Measurements from ENCODE around the gene AP2A1. TPM values are rescaled to one million over a fixed set of nuclear protein-coding genes. Genes with fewer than 3 reads are reported as not detected.

The AP2A1 gene
- total RNA-seq, 2 experiments from 2014 or later, result 90.3 to 91.8 TPM

GRCh38 chr19:49761625-49762311 is 5.0 kb upstream of the AP2A1 start:
- POLR2A ChIA-PET, result no interaction called here
- CTCF ChIA-PET, result interaction anchor here (1.0 kb wide), 1 partner anchor 44 kb away, joined by 3 read pairs; no protein-coding TSS in a partner anchor

- POLR2A ChIA-PET, result no interaction called here
Measured at GRCh38 chr19:49763230-49763629, 3.6 kb upstream of the AP2A1 start, which contains the start of gene TSKS. TSS of gene TSKS (minus strand) at chr19:49763306. CDS start at chr19:49763247, 59 bp downstream.

GRCh38 chr19:49764341-49764740 is 2.5 kb upstream of the AP2A1 start:
- CTCF ChIA-PET, result no interaction called here
- POLR2A ChIA-PET, result no interaction called here

More at GRCh38 chr19:49763230-49763629, 3.6 kb upstream of the AP2A1 start, which contains the start of gene TSKS:
- CTCF ChIA-PET, result no interaction called here

- ChIA-PET POLR2A (interaction anchor here (0.5 to 1.6 kb wide), 6 partner anchors 17 to 431 kb away, joined by 3 to 14 read pairs (median 4); partner anchors contain the start of genes CD37 and FUZ), CTCF (interaction anchor here (0.6 to 0.7 kb wide), 3 partner anchors 15 to 86 kb away, joined by 3 to 4 read pairs (median 3); no protein-coding TSS in a partner anchor)
Measured at GRCh38 chr19:49766007-49766929, 533 bp upstream of the AP2A1 start.

- CTCF ChIA-PET, result no interaction called here
- POLR2A ChIA-PET, result interaction anchor here (0.6 to 1.2 kb wide), 2 partner anchors 18 to 91 kb away, joined by 3 to 14 read pairs; no protein-coding TSS in a partner anchor
Measured at GRCh38 chr19:49767381-49767780, 580 bp downstream of the AP2A1 start.

- ChIA-PET POLR2A (no interaction called here), CTCF (no interaction called here)
Measured at GRCh38 chr19:49767967-49768581, 1.3 kb downstream of the AP2A1 start.

- ChIA-PET CTCF (interaction anchor here (0.6 to 0.7 kb wide), 2 partner anchors 351 to 1376 kb away, joined by 3 to 5 read pairs; no protein-coding TSS in a partner anchor), POLR2A (no interaction called here)
Measured at GRCh38 chr19:49770529-49770928, 3.7 kb downstream of the AP2A1 start.

GRCh38 chr19:49771674-49772139 is 4.9 kb downstream of the AP2A1 start:
- ChIA-PET POLR2A (no interaction called here), CTCF (no interaction called here)

- POLR2A ChIA-PET, result no interaction called here
- CTCF ChIA-PET, result no interaction called here
Measured at GRCh38 chr19:49772850-49773432, 6.1 kb downstream of the AP2A1 start.

GRCh38 chr19:49773663-49774350 is 7.0 kb downstream of the AP2A1 start:
- CTCF ChIA-PET, result interaction anchor here (0.6 kb wide), 1 partner anchor 138 kb away, joined by 3 read pairs; no protein-coding TSS in a partner anchor
- POLR2A ChIA-PET, result no interaction called here

- ChIA-PET CTCF (interaction anchor here (0.5 to 0.8 kb wide), 2 partner anchors 30 to 96 kb away, joined by 3 to 4 read pairs; no protein-coding TSS in a partner anchor), POLR2A (no interaction called here)
Measured at GRCh38 chr19:49774969-49775368, 8.2 kb downstream of the AP2A1 start.

- POLR2A ChIA-PET, result no interaction called here
- CTCF ChIA-PET, result interaction anchor here (0.6 kb wide), 1 partner anchor 17 kb away, joined by 4 read pairs; no protein-coding TSS in a partner anchor
Measured at GRCh38 chr19:49775742-49776370, 9.1 kb downstream of the AP2A1 start.

GRCh38 chr19:49776371-49776764 is 9.6 kb downstream of the AP2A1 start:
- CTCF ChIA-PET, result interaction anchor here (0.6 kb wide), 1 partner anchor 18 kb away, joined by 4 read pairs; no protein-coding TSS in a partner anchor

GRCh38 chr19:49779731-49780555 is 13.1 kb downstream of the AP2A1 start:
- ChIA-PET CTCF (interaction anchor here (0.6 kb wide), 1 partner anchor 990 kb away, joined by 6 read pairs; no protein-coding TSS in a partner anchor), POLR2A (interaction anchor here (0.6 kb wide), 1 partner anchor 127 kb away, joined by 3 read pairs; no protein-coding TSS in a partner anchor)

More at GRCh38 chr19:49776371-49776764, 9.6 kb downstream of the AP2A1 start:
- POLR2A ChIA-PET, result no interaction called here

- CTCF ChIA-PET, result interaction anchor here (0.6 kb wide), 1 partner anchor 14 kb away, joined by 3 read pairs; the partner anchor contains the start of gene AP2A1
- POLR2A ChIA-PET, result no interaction called here
Measured at GRCh38 chr19:49780861-49781260, 14.1 kb downstream of the AP2A1 start.

- CTCF ChIA-PET, result interaction anchor here (0.6 kb wide), 1 partner anchor 15 kb away, joined by 3 read pairs; the partner anchor contains the start of gene AP2A1
- POLR2A ChIA-PET, result no interaction called here
Measured at GRCh38 chr19:49781394-49781793, 14.6 kb downstream of the AP2A1 start.

- ChIA-PET CTCF (no interaction called here), POLR2A (no interaction called here)
Measured at GRCh38 chr19:49782515-49782914, 15.7 kb downstream of the AP2A1 start.

All from activated CD8-positive, alpha-beta memory T cell treated with anti-CD3 and anti-CD28 coated beads for 36 hours (primary cell).